K562 (cell line): ENCODE results near the gene KRTAP4-7. TPM values are rescaled to one million over a fixed set of nuclear protein-coding genes. Genes with fewer than 3 reads are reported as not detected.

Source experiments
- ATAC-seq: fragments of 200-7000 bp; cut with Tn5 transposase; 3 replicates; pipeline ENCODE4 v1.9.1; 2020; ENCODE audit warnings: moderate library complexity
- BruUV-seq: library from RNA; stranded (reverse); fragments of 400-500 nt; replicated peaks from 2 replicates; lab custom pipeline; 2021; lab: Mats Ljungman, UMichigan
- CTCF ChIA-PET: fragments of 300-600 bp; formaldehyde crosslinking; extraction: SDS; loops from one replicate; lab custom pipeline; 2021; ENCODE audit warnings: low intra/inter-chr PET ratio; lab: Yijun Ruan, JAX
- POLR2A ChIA-PET: fragments of 300-600, 350-650 bp; sonication (Branson Sonifier 250); formaldehyde crosslinking; extraction: SDS; loops from one replicate; lab custom pipeline; 2021; ENCODE audit warnings: antibody characterized with exemption, inconsistent platforms; lab: Yijun Ruan, JAX
- DNase-seq, 4 experiments: peaks; one replicate each; pipeline versions ENCODE4 v3.0.0 to v3.0.0-alpha.2; 2011 to 2018; ENCODE audit warnings: low spot score in 3 of 4, mixed read lengths in 3 of 4; ENCODE audit errors: extremely low read depth in 1 of 4
- FAIRE-seq: peaks from 2 replicates; lab custom pipeline; 2011; peaks lifted over from hg19 to GRCh38; lab: Jason Lieb, UNC
- H2AFZ ChIP-seq: 2 replicates; pipeline ENCODE4 v1.6.0; 2011; ENCODE audit warnings: low read depth, low read length, control low read depth, inconsistent platforms
- H3K27ac ChIP-seq: fragments of 200-600 bp; 3 replicates; pipeline ENCODE4 v1.8.0; 2011; ENCODE audit warnings: low read depth, mild to moderate bottlenecking, control low read depth, inconsistent platforms, low read length, moderate library complexity, mixed read lengths; ENCODE audit errors: extremely low read depth
- H3K27me3 ChIP-seq, 2 experiments: fragments of 300-600 bp in 1 of 2; 2 replicates in 1 of 2; 3 replicates in 1 of 2; pipeline versions ENCODE4 v1.6.0 to v1.8.0; 2011; ENCODE audit warnings: inconsistent platforms in 2 of 2, low read length in 2 of 2, mild to moderate bottlenecking in 1 of 2, mixed read lengths in 1 of 2, moderate library complexity in 1 of 2; ENCODE audit not compliant: control insufficient read depth in 2 of 2, insufficient read depth in 2 of 2
- H3K36me3 ChIP-seq: fragments of 300-600 bp; 3 replicates; pipeline ENCODE4 v1.8.0; 2011; ENCODE audit warnings: mild to moderate bottlenecking, low read length, inconsistent platforms; ENCODE audit not compliant: control insufficient read depth, insufficient read depth
- H3K4me1 ChIP-seq, 2 experiments: fragments of 200-600 bp in 1 of 2; replicated peaks in 1 of 2; 2 replicates in 1 of 2; 3 replicates in 1 of 2; pipeline versions ENCODE4 v1.5.1 to v1.8.0; 2011; ENCODE audit warnings: inconsistent platforms in 2 of 2, low read length in 2 of 2, mild to moderate bottlenecking in 1 of 2, mixed read lengths in 1 of 2, moderate library complexity in 1 of 2; ENCODE audit not compliant: control insufficient read depth in 2 of 2, insufficient read depth in 2 of 2
- H3K4me2 ChIP-seq: 2 replicates; pipeline ENCODE4 v1.6.1; 2011; ENCODE audit warnings: low read length, control low read depth, inconsistent platforms, mixed read lengths; ENCODE audit not compliant: insufficient read depth
- H3K4me3 ChIP-seq: fragments of 200-600 bp; sonication (generic), shearing (Covaris generic); 2 replicates; pipeline ENCODE4 v1.5.1; 2016; ENCODE audit warnings: control low read depth, inconsistent platforms
- H3K79me2 ChIP-seq: fragments of 200-600 bp; 3 replicates; pipeline ENCODE4 v1.8.0; 2011; ENCODE audit warnings: low read length, inconsistent platforms; ENCODE audit not compliant: control insufficient read depth, insufficient read depth
- H3K9ac ChIP-seq, 2 experiments: 2 replicates each; pipeline versions ENCODE4 v1.6.0 to v1.6.1; 2011; ENCODE audit warnings: low read depth in 2 of 2, low read length in 2 of 2, control low read depth in 1 of 2, inconsistent platforms in 1 of 2, mild to moderate bottlenecking in 1 of 2, mixed read lengths in 1 of 2; ENCODE audit not compliant: insufficient read depth in 1 of 2
- H3K9me1 ChIP-seq: one replicate; pipeline ENCODE4 v1.6.0; 2011; ENCODE audit warnings: inconsistent platforms, mild to moderate bottlenecking, low read length, moderate library complexity; ENCODE audit not compliant: control insufficient read depth, insufficient read depth
- H3K9me3 ChIP-seq: replicated peaks from 2 replicates; pipeline ENCODE4 v1.5.1; 2011; ENCODE audit warnings: low read depth, low read length, inconsistent platforms; ENCODE audit not compliant: control insufficient read depth, insufficient read depth
- H4K20me1 ChIP-seq: replicated peaks from 2 replicates; pipeline ENCODE4 v1.6.1; 2011; ENCODE audit warnings: low read length, inconsistent platforms, mixed read lengths; ENCODE audit not compliant: control insufficient read depth, insufficient read depth
- CBFB ChIP-seq: sonication (generic); formaldehyde crosslinking; IDR thresholded peaks from 2 replicates; pipeline ENCODE4 v1.4.0; 2020; ENCODE audit warnings: mild to moderate bottlenecking, missing genetic modification reagents
- HDAC1 ChIP-seq, 2 experiments: fragments of 450-650 bp; IDR thresholded peaks; 2 replicates each; pipeline ENCODE4 v1.6.1; 2016 to 2017; ENCODE audit warnings: inconsistent platforms in 1 of 2, mild to moderate bottlenecking in 1 of 2, moderate library complexity in 1 of 2
- HDAC6 ChIP-seq: IDR thresholded peaks from 2 replicates; pipeline ENCODE4 v1.6.1; 2012; ENCODE audit warnings: low read depth, mild to moderate bottlenecking, control low read depth, inconsistent platforms, low read length, moderate library complexity
- HDAC8 ChIP-seq: fragments of 450-650 bp; IDR thresholded peaks from 2 replicates; pipeline ENCODE4 v1.6.1; 2016; ENCODE audit warnings: mild to moderate bottlenecking, missing genetic modification characterization, moderate library complexity, missing compliant biosample characterization
- KLF1 ChIP-seq: fragments of 450-650 bp; IDR thresholded peaks from 2 replicates; pipeline ENCODE4 v1.6.1; 2016; ENCODE audit warnings: missing genetic modification characterization, missing compliant biosample characterization
- NFYB ChIP-seq: IDR thresholded peaks from 2 replicates; pipeline ENCODE4 v1.6.1; 2011; ENCODE audit warnings: mild to moderate bottlenecking, moderate library complexity; ENCODE audit not compliant: insufficient read length; ENCODE audit errors: extremely low read depth
- SETDB1 ChIP-seq: IDR thresholded peaks from one replicate; pipeline ENCODE4 v1.6.1; 2012; ENCODE audit warnings: low read length, control low read depth, inconsistent platforms
- SMARCB1 ChIP-seq: IDR thresholded peaks from 2 replicates; pipeline ENCODE4 v1.6.1; 2011; ENCODE audit warnings: improper control_type of control experiment, low read depth; ENCODE audit not compliant: insufficient read length
- SOX6 ChIP-seq: fragments of 450-650 bp; IDR thresholded peaks from 2 replicates; pipeline ENCODE4 v1.6.1; 2014; ENCODE audit warnings: mild to moderate bottlenecking
- SRF ChIP-seq, 2 experiments: fragments of 250-450, 450-650 bp in 1 of 2; sonication (Bioruptor Pico) in 1 of 2; sonication (generic) in 1 of 2; formaldehyde crosslinking; IDR thresholded peaks; 2 replicates each; pipeline versions ENCODE4 v1.5.0 to v1.5.1; 2020 to 2022; ENCODE audit warnings: mild to moderate bottlenecking in 1 of 2, missing genetic modification reagents in 1 of 2
- THRAP3 ChIP-seq: fragments of 450-650 bp; IDR thresholded peaks from 2 replicates; pipeline ENCODE4 v1.6.1; 2016; ENCODE audit warnings: mild to moderate bottlenecking, inconsistent platforms, borderline replicate concordance
- ZBTB17 ChIP-seq: fragments of 450-650 bp; formaldehyde crosslinking; IDR thresholded peaks from 2 replicates; pipeline ENCODE4 v1.4.0; 2020; ENCODE audit warnings: mild to moderate bottlenecking
- ZC3H4 ChIP-seq: sonication (generic); formaldehyde crosslinking; IDR thresholded peaks from 2 replicates; pipeline ENCODE4 v1.9.0; 2021; ENCODE audit warnings: missing genetic modification reagents, borderline replicate concordance
- ZNF668 ChIP-seq: fragments of 250-450 bp; sonication (Bioruptor Pico); IDR thresholded peaks from 2 replicates; pipeline ENCODE4 v1.8.0; 2022; ENCODE audit warnings: mild to moderate bottlenecking, inconsistent platforms
- ZNF699 ChIP-seq: fragments of 250-450 bp; sonication (Bioruptor Pico); IDR thresholded peaks from 2 replicates; pipeline ENCODE4 v1.8.0; 2021; ENCODE audit warnings: mild to moderate bottlenecking, moderate library complexity; ENCODE audit not compliant: insufficient replicate concordance
- WGBS: fragments of 100-300 bp; shearing (Covaris generic); methylation state at CpG from one replicate; pipeline ENCODE4 v1.1.6; 2016; ENCODE audit warnings: low coverage, mixed read lengths; ENCODE audit not compliant: insufficient coverage; ENCODE audit errors: missing lambda C conversion rate; 5-methylcytosine and 5-hydroxymethylcytosine counted together
- in situ Hi-C: fragments of 300-500 bp; cut with MboI; formaldehyde crosslinking; loops from 4 replicates; pipeline ENCODE4 v1.15.0; 2018; ENCODE audit warnings: inconsistent platforms, mixed read lengths
- intact Hi-C: fragments of 100-400 bp; cut with micrococcal nuclease; formaldehyde crosslinking; loops from 2 replicates; pipeline ENCODE4 v1.14.2; 2022
- polyA plus RNA-seq, 8 experiments: library from polyadenylated mRNA; depleted of rRNA in 4 of 8; stranded (reverse) in 5 of 8; unstranded in 3 of 8; fragments of >200 nt; fragmentation: Nextera tagmentation in 2 of 8; fragmentation: Illumina TruSeq in 1 of 8; extraction: Ambion mirVana in 2 of 8; extraction: Trizol in 1 of 8; gene quantifications; 2 replicates each; pipeline versions ENCODE4 v1.2.1 to v1.2.3, GENCODE V29; 2011 to 2014; ENCODE audit warnings: inconsistent platforms in 1 of 8, missing spikeins in 1 of 8
- total RNA-seq, 7 experiments: library from RNA; depleted of rRNA in 6 of 7; stranded (reverse); fragments of >200 nt in 6 of 7; fragmentation: Illumina TruSeq in 2 of 7; extraction: Trizol in 2 of 7; gene quantifications; 2 replicates each; pipeline versions ENCODE4 v1.2.1 to v1.2.3, GENCODE V29; 2011 to 2021; ENCODE audit warnings: low replicate concordance in 1 of 7
- TF ChIP-seq, protein P1 (sequence below): fragments of 200-800 bp; sonication (Bioruptor generic); IDR thresholded peaks from 2 replicates; pipeline ENCODE4 v1.6.1; 2016; ENCODE audit warnings: missing genetic modification characterization, missing compliant biosample characterization

KRTAP4-7 gene
- total and polyA plus RNA-seq, 9 of the 15 experiments (the other 6 are each of a cell fraction or from before 2014, with no cell fraction given): not detected

GRCh38 chr17:41116297-41116696, 32.3 kb downstream of the KRTAP4-7 start:
- no peak overlapping the region for H3K9ac ChIP-seq
- ATAC-seq (no peak), FAIRE-seq (no peak), DNase-seq (no peak)
- H3K27me3 ChIP-seq: no peaks in the 10 kb centered on the region
- no TSS peak for BruUV-seq
- WGBS: 0% methylated on average over 5 of the region's 5 CpGs
- no peaks in the 10 kb centered on the region for H3K9me1 ChIP-seq
- no peaks in the 10 kb centered on the region for H3K9me3 ChIP-seq
- no peaks in the 10 kb centered on the region for H3K4me1 ChIP-seq
- no peaks in the 10 kb centered on the region for H3K36me3 ChIP-seq
- POLR2A ChIA-PET: interaction anchor here (0.6 kb wide), 1 partner anchor 11 kb away, joined by 3 read pairs; no protein-coding TSS in a partner anchor
- H3K4me2 ChIP-seq: no peak overlapping the region
- in situ Hi-C loops: no loop called here
- H3K4me3 ChIP-seq: no peak overlapping the region
- CTCF ChIA-PET: no interaction called here
- no peak overlapping the region for H2AFZ ChIP-seq
- no peak overlapping the region for H3K27ac ChIP-seq
- intact Hi-C loops: no loop called here
- TF ChIP-seq THRAP3 (no peak), ZC3H4 (CRISPR knock-in tag) (no peak), SOX6 (no peak), KLF1 (tag) (no peak), ZBTB17 (CRISPR knock-in tag) (no peak), ZNF699 (CRISPR knock-in tag) (no peak), ZNF668 (CRISPR knock-in tag) (no peak), CBFB (CRISPR knock-in tag) (no peak), HDAC6 (no peak), HDAC1 (IDR thresholded peaks at IDR 0.05) (no peak), SMARCB1 (no peak), NFYB (no peak), HDAC8 (tag) (no peak), SETDB1 (no peak), SRF (CRISPR knock-in tag; IDR thresholded peaks at IDR 0.05) (no peak)
- TF ChIP-seq, protein P1, sequence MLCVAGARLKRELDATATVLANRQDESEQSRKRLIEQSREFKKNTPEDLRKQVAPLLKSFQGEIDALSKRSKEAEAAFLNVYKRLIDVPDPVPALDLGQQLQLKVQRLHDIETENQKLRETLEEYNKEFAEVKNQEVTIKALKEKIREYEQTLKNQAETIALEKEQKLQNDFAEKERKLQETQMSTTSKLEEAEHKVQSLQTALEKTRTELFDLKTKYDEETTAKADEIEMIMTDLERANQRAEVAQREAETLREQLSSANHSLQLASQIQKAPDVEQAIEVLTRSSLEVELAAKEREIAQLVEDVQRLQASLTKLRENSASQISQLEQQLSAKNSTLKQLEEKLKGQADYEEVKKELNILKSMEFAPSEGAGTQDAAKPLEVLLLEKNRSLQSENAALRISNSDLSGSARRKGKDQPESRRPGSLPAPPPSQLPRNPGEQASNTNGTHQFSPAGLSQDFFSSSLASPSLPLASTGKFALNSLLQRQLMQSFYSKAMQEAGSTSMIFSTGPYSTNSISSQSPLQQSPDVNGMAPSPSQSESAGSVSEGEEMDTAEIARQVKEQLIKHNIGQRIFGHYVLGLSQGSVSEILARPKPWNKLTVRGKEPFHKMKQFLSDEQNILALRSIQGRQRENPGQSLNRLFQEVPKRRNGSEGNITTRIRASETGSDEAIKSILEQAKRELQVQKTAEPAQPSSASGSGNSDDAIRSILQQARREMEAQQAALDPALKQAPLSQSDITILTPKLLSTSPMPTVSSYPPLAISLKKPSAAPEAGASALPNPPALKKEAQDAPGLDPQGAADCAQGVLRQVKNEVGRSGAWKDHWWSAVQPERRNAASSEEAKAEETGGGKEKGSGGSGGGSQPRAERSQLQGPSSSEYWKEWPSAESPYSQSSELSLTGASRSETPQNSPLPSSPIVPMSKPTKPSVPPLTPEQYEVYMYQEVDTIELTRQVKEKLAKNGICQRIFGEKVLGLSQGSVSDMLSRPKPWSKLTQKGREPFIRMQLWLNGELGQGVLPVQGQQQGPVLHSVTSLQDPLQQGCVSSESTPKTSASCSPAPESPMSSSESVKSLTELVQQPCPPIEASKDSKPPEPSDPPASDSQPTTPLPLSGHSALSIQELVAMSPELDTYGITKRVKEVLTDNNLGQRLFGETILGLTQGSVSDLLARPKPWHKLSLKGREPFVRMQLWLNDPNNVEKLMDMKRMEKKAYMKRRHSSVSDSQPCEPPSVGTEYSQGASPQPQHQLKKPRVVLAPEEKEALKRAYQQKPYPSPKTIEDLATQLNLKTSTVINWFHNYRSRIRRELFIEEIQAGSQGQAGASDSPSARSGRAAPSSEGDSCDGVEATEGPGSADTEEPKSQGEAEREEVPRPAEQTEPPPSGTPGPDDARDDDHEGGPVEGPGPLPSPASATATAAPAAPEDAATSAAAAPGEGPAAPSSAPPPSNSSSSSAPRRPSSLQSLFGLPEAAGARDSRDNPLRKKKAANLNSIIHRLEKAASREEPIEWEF (CRISPR knock-in tag): no peak
- no peaks in the 10 kb centered on the region for H3K79me2 ChIP-seq
- no peaks in the 10 kb centered on the region for H4K20me1 ChIP-seq
